Measurements from ENCODE around the gene TSPOAP1.
"Not testable (repeated sequence)": the region's sequence is repeated elsewhere in the genome, so short reads cannot be mapped to it uniquely, and the experiment has no call there.

Gene TSPOAP1

GRCh38 chr17:58360296-58361063, 31.9 kb upstream of the TSPOAP1 start:
- DNase-seq: no peak

- DNase-seq: no peak
Observed at GRCh38 chr17:58358408-58359172, 30.0 kb upstream of the TSPOAP1 start.

GRCh38 chr17:58357312-58358297, 29.0 kb upstream of the TSPOAP1 start:
- DNase-seq: no peak

GRCh38 chr17:58356231-58356630, 27.6 kb upstream of the TSPOAP1 start:
- no peak for DNase-seq

- no peak for DNase-seq
Observed at GRCh38 chr17:58354541-58355216, 26.1 kb upstream of the TSPOAP1 start.

- DNase-seq: no peak
Observed at GRCh38 chr17:58353389-58353825, 24.8 kb upstream of the TSPOAP1 start.

- peak; percentile 7 to 81 (median 76) for DNase-seq
Observed at GRCh38 chr17:58352596-58353388, 24.2 kb upstream of the TSPOAP1 start.

GRCh38 chr17:58351831-58352595, 23.4 kb upstream of the TSPOAP1 start, which contains the start of gene SUPT4H1:
TSS of gene SUPT4H1 (minus strand) at chr17:58352201. CDS start at chr17:58352135, 66 bp downstream.
- peak; percentile 96 to 97 (median 96) for DNase-seq

- no peak for DNase-seq
Observed at GRCh38 chr17:58351182-58351581, 22.6 kb upstream of the TSPOAP1 start.

- DNase-seq: no peak
Observed at GRCh38 chr17:58348038-58348437, 19.4 kb upstream of the TSPOAP1 start.

- no peak for DNase-seq
Observed at GRCh38 chr17:58345500-58345899, 16.9 kb upstream of the TSPOAP1 start.

- DNase-seq: no peak
Observed at GRCh38 chr17:58344791-58345157, 16.2 kb upstream of the TSPOAP1 start.

GRCh38 chr17:58344047-58344790, 15.6 kb upstream of the TSPOAP1 start:
- no peak for DNase-seq

GRCh38 chr17:58343131-58343530, 14.5 kb upstream of the TSPOAP1 start:
- no peak for DNase-seq

- DNase-seq: no peak
Observed at GRCh38 chr17:58341861-58342475, 13.4 kb upstream of the TSPOAP1 start.

- DNase-seq: not testable (repeated sequence)
Observed at GRCh38 chr17:58341136-58341860, 12.7 kb upstream of the TSPOAP1 start.

- DNase-seq: no peak
Observed at GRCh38 chr17:58340405-58340876, 11.8 kb upstream of the TSPOAP1 start.

- no peak for DNase-seq
Observed at GRCh38 chr17:58339755-58340404, 11.3 kb upstream of the TSPOAP1 start.

All from NCI-H1417 (cell line).